Aorta (tissue), 5 donors: Measurements from ENCODE around the gene TGM6. TPM values are rescaled to one million over a fixed set of nuclear protein-coding genes. Genes with fewer than 3 reads are reported as not detected.

ENCODE experiments used
- ATAC-seq: fragments of 200-7000 bp; cut with Tn5 transposase; one replicate; pipeline ENCODE4 v1.9.1; 2022; ENCODE audit warnings: moderate library complexity; ENCODE audit not compliant: low FRiP score
- DNase-seq, 2 donors: peaks; one replicate each; pipeline ENCODE4 v3.0.0-alpha.2; 2020
- H3K27ac ChIP-seq, 2 donors: one replicate each; pipeline ENCODE4 v1.5.1; 2013; ENCODE audit warnings: low read length in 2 of 2, mild to moderate bottlenecking in 2 of 2, moderate library complexity in 2 of 2, control low read depth in 1 of 2, inconsistent platforms in 1 of 2, low read depth in 1 of 2
- H3K27me3 ChIP-seq, 2 donors: one replicate each; pipeline ENCODE4 v1.6.1; 2013; ENCODE audit warnings: control low read depth in 1 of 2, low read length in 1 of 2, mild to moderate bottlenecking in 1 of 2, moderate library complexity in 1 of 2; ENCODE audit not compliant: insufficient read depth in 2 of 2, control insufficient read depth in 1 of 2
- H3K36me3 ChIP-seq, 2 donors: one replicate each; pipeline ENCODE4 v1.6.1; 2013; ENCODE audit warnings: control low read depth in 1 of 2, low read length in 1 of 2, mild to moderate bottlenecking in 1 of 2; ENCODE audit not compliant: insufficient read depth in 2 of 2, control insufficient read depth in 1 of 2
- H3K4me1 ChIP-seq, 2 donors: one replicate each; pipeline ENCODE4 v1.6.1; 2013; ENCODE audit warnings: low read length in 2 of 2, control low read depth in 1 of 2, mild to moderate bottlenecking in 1 of 2, moderate library complexity in 1 of 2; ENCODE audit not compliant: insufficient read depth in 2 of 2, control insufficient read depth in 1 of 2
- H3K4me3 ChIP-seq, 2 donors: one replicate each; pipeline ENCODE4 v1.5.1; 2013; ENCODE audit warnings: low read length in 2 of 2, control low read depth in 1 of 2, mild to moderate bottlenecking in 1 of 2
- H3K9me3 ChIP-seq: one replicate; pipeline ENCODE4 v1.6.1; 2013; ENCODE audit warnings: mild to moderate bottlenecking, low read length; ENCODE audit not compliant: control insufficient read depth
- WGBS, 2 donors: extraction: QIAGEN DNeasy Blood & Tissue Kit; methylation state at CpG; one replicate each; pipeline ENCODE4 v1.1.7; 2013; 5-methylcytosine and 5-hydroxymethylcytosine counted together
- intact Hi-C, 2 donors: fragments of 100-400 bp; cut with DNase I; formaldehyde crosslinking; loops; one replicate each; pipeline versions ENCODE4 v1.14.2 to v1.15.0; 2022
- polyA plus RNA-seq, 2 donors: library from polyadenylated mRNA; stranded (reverse); fragments of 200-250 nt; gene quantifications; one replicate each; pipeline ENCODE4 v1.2.3, GENCODE V29; 2013
- total RNA-seq, 2 donors: library from RNA; stranded (reverse); fragmentation: NEBNext Ultra II Directional; extraction: Animal tissue kit (Norgen Biotek cat#: 25700); gene quantifications; one replicate each; pipeline ENCODE4 v1.2.1, GENCODE V29; 2021
- donor health status: healthy with polysubstance abuse.
- donor health status: Bipolar disorder and iron deficiency.
- donor health status: DM: no; HTN: no; CAD: no.
- donor health status: DM: no; HTN: no; CAD: no.
- donor health status: DM: yes; HTN: yes; CAD: no.

Gene TGM6
- total and polyA plus RNA-seq, 4 donors = not detected

GRCh38 chr20:2446845-2447244, 66.1 kb downstream of the TGM6 start:
- DNase-seq (no peak), ATAC-seq (no peak)
- Histone ChIP-seq H3K4me3 (no peak overlapping the region), H3K27me3 (no peaks in the 10 kb centered on the region), H3K27ac (no peak overlapping the region), H3K36me3 (no peaks in the 10 kb centered on the region), H3K4me1 (no peaks in the 10 kb centered on the region), H3K9me3 (peaks cover 4% of the 10 kb centered on the region)
- intact Hi-C loops = no loop called here
- WGBS, 2 donors = 61 to 67% methylated on average over 4 of the region's 4 CpGs

DNA sequence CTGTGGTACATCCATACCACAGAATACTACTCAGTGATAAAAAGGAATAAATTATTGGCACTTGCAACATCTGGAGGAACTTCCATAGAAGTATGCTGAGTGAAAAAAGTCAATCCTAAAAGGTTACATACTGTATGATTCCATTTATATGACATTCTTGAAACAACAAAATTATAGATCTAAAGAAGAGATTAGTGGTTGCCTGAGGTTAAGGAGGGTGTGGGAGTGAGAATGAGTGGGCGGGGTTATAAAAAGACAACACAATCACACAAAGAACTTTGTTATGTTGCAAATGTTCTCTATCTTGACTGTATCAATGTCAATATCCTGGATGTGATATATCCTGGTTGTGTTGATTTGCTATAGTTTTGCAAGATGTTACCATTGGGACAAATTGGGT, 68.7 kb downstream of the TGM6 start:
- Histone ChIP-seq H3K9me3 (peaks cover 4% of the 10 kb centered on the region), H3K4me1 (no peaks in the 10 kb centered on the region), H3K27ac (no peak overlapping the region), H3K27me3 (no peaks in the 10 kb centered on the region), H3K4me3 (no peak overlapping the region), H3K36me3 (no peaks in the 10 kb centered on the region)
- DNase-seq (no peak), ATAC-seq (no peak)
- WGBS, 2 donors = 87 to 92% methylated on average over 1 of the region's 1 CpG
- intact Hi-C loops = no loop called here

GRCh38 chr20:2451422-2451821, 70.7 kb downstream of the TGM6 start:
- 69 to 73% methylated on average over 5 of the region's 5 CpGs for WGBS, 2 donors
- Histone ChIP-seq H3K27ac (no peak overlapping the region), H3K9me3 (peaks cover 4% of the 10 kb centered on the region), H3K4me3 (no peak overlapping the region), H3K4me1 (no peaks in the 10 kb centered on the region), H3K27me3 (no peaks in the 10 kb centered on the region), H3K36me3 (no peaks in the 10 kb centered on the region)
- ATAC-seq (no peak), DNase-seq (no peak)
- intact Hi-C loops = loop anchor here (5.0 to 10.0 kb wide), 6 partner anchors 94 to 687 kb away; no protein-coding TSS in a partner anchor

DNA sequence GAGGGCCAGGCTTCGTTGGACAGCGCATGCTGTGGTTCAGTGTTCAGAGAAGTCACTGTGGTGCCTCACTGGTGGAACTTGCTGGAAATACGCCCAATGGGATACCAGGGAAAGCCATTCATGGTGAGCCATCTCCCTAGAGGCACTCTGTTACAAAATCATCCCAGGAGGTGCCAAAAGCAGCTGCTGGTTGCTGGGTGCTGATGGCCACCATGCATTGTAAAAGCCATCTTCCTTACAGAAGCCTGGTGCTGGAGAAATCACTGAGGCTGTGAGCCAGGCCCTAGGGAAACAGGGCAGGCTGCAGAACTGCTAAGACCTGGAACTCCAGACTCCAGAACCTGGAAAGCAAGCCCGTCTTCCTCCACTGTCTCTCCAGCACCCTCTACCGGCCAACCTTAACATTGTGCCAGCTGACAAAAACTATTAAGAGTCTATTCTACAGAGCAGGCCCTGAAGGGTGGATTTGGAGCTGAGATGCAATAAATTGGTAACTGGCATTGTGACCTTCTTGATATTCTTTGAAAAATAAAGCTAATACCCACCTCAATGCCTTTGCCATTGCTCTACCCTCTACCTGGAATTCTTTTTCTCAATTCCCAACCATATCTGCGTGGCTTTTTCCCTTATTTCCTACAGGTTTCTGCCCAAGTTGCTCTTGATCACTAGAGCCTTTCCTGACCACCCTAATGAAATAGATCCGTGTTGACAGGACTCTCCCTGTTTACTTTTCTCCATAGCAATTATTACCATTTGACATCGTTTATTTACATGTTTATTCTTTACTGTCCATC, 71.4 kb downstream of the TGM6 start:
- H3K36me3 ChIP-seq = no peaks in the 10 kb centered on the region
- H3K4me1 ChIP-seq = no peaks in the 10 kb centered on the region
- no peak overlapping the region for H3K27ac ChIP-seq
- no peak overlapping the region for H3K4me3 ChIP-seq
- peak; percentile 77 to 83 for DNase-seq
- 51 to 53% methylated on average over 8 of the region's 8 CpGs for WGBS, 2 donors
- peak; percentile 79 for ATAC-seq
- no peaks in the 10 kb centered on the region for H3K9me3 ChIP-seq
- no peaks in the 10 kb centered on the region for H3K27me3 ChIP-seq
- intact Hi-C loops = loop anchor here (5.0 to 10.0 kb wide), 6 partner anchors 95 to 687 kb away; no protein-coding TSS in a partner anchor

- Histone ChIP-seq H3K27ac (no peak overlapping the region), H3K4me1 (no peaks in the 10 kb centered on the region), H3K27me3 (no peaks in the 10 kb centered on the region), H3K36me3 (no peaks in the 10 kb centered on the region), H3K4me3 (no peak overlapping the region), H3K9me3 (no peaks in the 10 kb centered on the region)
- no peak for DNase-seq
- ATAC-seq = no peak
- 82 to 83% methylated on average over 3 of the region's 3 CpGs for WGBS, 2 donors
- intact Hi-C loops = loop anchor here (5.0 to 10.0 kb wide), 6 partner anchors 96 to 689 kb away; no protein-coding TSS in a partner anchor
Observed at GRCh38 chr20:2453792-2454191, 73.1 kb downstream of the TGM6 start.

GRCh38 chr20:2455771-2456497, 75.2 kb downstream of the TGM6 start:
- intact Hi-C loops = loop anchor here (10.0 kb wide), 4 partner anchors 251 to 691 kb away; no protein-coding TSS in a partner anchor
- DNase-seq = no peak
- Histone ChIP-seq H3K4me3 (no peak overlapping the region), H3K27me3 (no peaks in the 10 kb centered on the region), H3K27ac (no peak overlapping the region), H3K36me3 (peaks cover 0 to under 1% of the 10 kb centered on the region in 2 donors), H3K4me1 (no peaks in the 10 kb centered on the region), H3K9me3 (no peaks in the 10 kb centered on the region)
- no peak for ATAC-seq
- 33 to 36% methylated on average over 2 of the region's 2 CpGs for WGBS, 2 donors

GRCh38 chr20:2458919-2459499, 78.3 kb downstream of the TGM6 start:
- Histone ChIP-seq H3K9me3 (no peaks in the 10 kb centered on the region), H3K4me3 (no peak overlapping the region), H3K27me3 (no peaks in the 10 kb centered on the region), H3K27ac (no peak overlapping the region), H3K36me3 (peaks cover 3 to 10% of the 10 kb centered on the region in 2 donors), H3K4me1 (no peaks in the 10 kb centered on the region)
- 82 to 83% methylated on average over 3 of the region's 3 CpGs for WGBS, 2 donors
- DNase-seq (no peak), ATAC-seq (no peak)
- intact Hi-C loops = loop anchor here (10.0 kb wide), 4 partner anchors 254 to 694 kb away; no protein-coding TSS in a partner anchor

DNA sequence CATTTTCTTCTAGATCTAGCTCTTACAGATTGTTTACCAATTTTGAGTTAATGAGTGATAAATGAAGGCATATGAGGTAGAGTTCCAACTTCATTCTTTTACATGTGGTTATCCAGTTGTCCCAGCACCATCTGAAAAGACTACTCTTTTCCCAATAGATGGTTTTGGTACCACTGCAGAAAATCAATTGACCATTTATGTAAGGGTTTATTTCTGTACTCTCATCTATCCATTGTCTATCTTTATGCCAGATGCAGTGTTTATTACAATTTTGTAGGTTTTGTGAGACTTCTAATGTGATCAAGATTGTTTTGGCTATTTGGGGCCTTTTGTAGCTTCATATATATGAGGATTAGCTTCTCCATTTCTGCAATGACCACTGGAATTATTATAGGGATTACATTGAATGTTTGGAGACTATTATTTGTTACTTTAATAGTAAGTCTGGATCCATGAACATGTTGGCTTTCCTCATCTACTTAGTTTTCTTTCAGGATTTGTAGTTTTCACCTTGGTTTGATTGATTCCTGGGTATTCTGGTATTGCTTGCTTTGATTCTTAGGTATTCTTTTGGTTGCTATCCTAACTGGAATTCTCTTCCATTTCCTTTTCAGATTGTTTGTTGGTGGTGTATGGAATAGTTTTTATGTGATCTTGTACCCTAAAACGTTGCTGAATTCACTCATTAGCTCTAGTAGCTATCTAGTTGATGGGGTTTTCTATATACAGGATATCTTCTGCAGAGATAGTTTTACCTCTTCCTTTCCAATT, 79.5 kb downstream of the TGM6 start:
- Histone ChIP-seq H3K9me3 (no peaks in the 10 kb centered on the region), H3K4me3 (no peak overlapping the region), H3K27ac (no peak overlapping the region), H3K27me3 (no peaks in the 10 kb centered on the region), H3K36me3 (peaks cover 6 to 12% of the 10 kb centered on the region in 2 donors), H3K4me1 (no peaks in the 10 kb centered on the region)
- ATAC-seq (no peak), DNase-seq (no peak)
- intact Hi-C loops = loop anchor here (10.0 kb wide), 4 partner anchors 255 to 695 kb away; no protein-coding TSS in a partner anchor
- 63 to 86% methylated on average over 1 of the region's 1 CpG for WGBS, 2 donors
